ENCODE results near the gene VPS18. TPM values are rescaled to one million over a fixed set of nuclear protein-coding genes. Genes with fewer than 3 reads are reported as not detected.

VPS18 gene
- total and polyA plus RNA-seq, 2 experiments from 2014 or later = 15.8 to 32.7 TPM

- in situ Hi-C loops (cut with MboI) = loop anchor here (10.0 kb wide), 1 partner anchor 257 kb away; no protein-coding TSS in a partner anchor
- H3K4me1 ChIP-seq (ENCODE audit: insufficient read depth) = no peaks in the 10 kb centered on the region
- H3K27me3 ChIP-seq (replicated peaks; ENCODE audit: insufficient read depth) = no peaks in the 10 kb centered on the region
- H3K27ac ChIP-seq = no peak overlapping the region
- no peaks in the 10 kb centered on the region for H3K9me3 ChIP-seq (ENCODE audit: low read depth)
- TF ChIP-seq EZH2phosphoT487 (IDR thresholded peaks at IDR 0.05; ENCODE audit: insufficient read depth, low read depth) = no peak
- no peak for TF ChIP-seq EZH2 (IDR thresholded peaks at IDR 0.05; ENCODE audit: insufficient read depth, poor library complexity, severe bottlenecking)
- no peak for DNase-seq
- 60 to 61% methylated on average over 7 to 11 of the region's 11 CpGs for WGBS, 2 experiments (ENCODE audit: low coverage in 1 of 2, low lambda C conversion rate in 2 of 2, missing lambda C conversion rate in 2 of 2)
- no peak overlapping the region for H2AFZ ChIP-seq
- no peak overlapping the region for H3K9ac ChIP-seq
- H3K36me3 ChIP-seq (ENCODE audit: low read depth) = no peaks in the 10 kb centered on the region
- no peaks in the 10 kb centered on the region for H3K79me2 ChIP-seq (ENCODE audit: insufficient read depth)
- H3K9me2 ChIP-seq (ENCODE audit: insufficient read depth) = no peaks in the 10 kb centered on the region
- H3K4me3 ChIP-seq = no peak overlapping the region
- H3K4me2 ChIP-seq (ENCODE audit: unreplicated experiment) = no peak overlapping the region
- H3F3A ChIP-seq (ENCODE audit: insufficient read depth) = no peaks in the 10 kb centered on the region
- H4K20me1 ChIP-seq (ENCODE audit: insufficient read depth) = no peaks in the 10 kb centered on the region
These were observed 23.3 kb downstream of the VPS18 start for GRCh38 chr15:40917585-40917984.

GRCh38 chr15:40918146-40918798, 24.0 kb downstream of the VPS18 start:
- H3K79me2 ChIP-seq (ENCODE audit: insufficient read depth) = no peaks in the 10 kb centered on the region
- no peak overlapping the region for H2AFZ ChIP-seq
- no peak overlapping the region for H3K9ac ChIP-seq
- DNase-seq = no peak
- no peak overlapping the region for H3K4me3 ChIP-seq
- in situ Hi-C loops (cut with MboI) = loop anchor here (10.0 kb wide), 1 partner anchor 257 kb away; no protein-coding TSS in a partner anchor
- no peak for TF ChIP-seq EZH2 (IDR thresholded peaks at IDR 0.05; ENCODE audit: insufficient read depth, poor library complexity, severe bottlenecking)
- TF ChIP-seq EZH2phosphoT487 (IDR thresholded peaks at IDR 0.05; ENCODE audit: insufficient read depth, low read depth) = no peak
- no peaks in the 10 kb centered on the region for H3K9me2 ChIP-seq (ENCODE audit: insufficient read depth)
- 75 to 79% methylated on average over 14 to 15 of the region's 15 CpGs for WGBS, 2 experiments (ENCODE audit: low coverage in 1 of 2, low lambda C conversion rate in 2 of 2, missing lambda C conversion rate in 2 of 2)
- no peaks in the 10 kb centered on the region for H3K9me3 ChIP-seq (ENCODE audit: low read depth)
- H3K4me2 ChIP-seq (ENCODE audit: unreplicated experiment) = no peak overlapping the region
- H3K4me1 ChIP-seq (ENCODE audit: insufficient read depth) = no peaks in the 10 kb centered on the region
- H3K27ac ChIP-seq = no peak overlapping the region
- no peaks in the 10 kb centered on the region for H3K27me3 ChIP-seq (replicated peaks; ENCODE audit: insufficient read depth)
- H4K20me1 ChIP-seq (ENCODE audit: insufficient read depth) = no peaks in the 10 kb centered on the region
- H3K36me3 ChIP-seq (ENCODE audit: low read depth) = no peaks in the 10 kb centered on the region
- no peaks in the 10 kb centered on the region for H3F3A ChIP-seq (ENCODE audit: insufficient read depth)

- WGBS, 2 experiments (ENCODE audit: low coverage in 1 of 2, low lambda C conversion rate in 2 of 2, missing lambda C conversion rate in 2 of 2) = 79% methylated on average over 15 to 19 of the region's 19 CpGs
- Histone ChIP-seq H3K4me2 (ENCODE audit: unreplicated experiment) (no peak overlapping the region), H3K9me2 (ENCODE audit: insufficient read depth) (no peaks in the 10 kb centered on the region), H3K27ac (no peak overlapping the region), H3K4me3 (no peak overlapping the region), H3K9me3 (ENCODE audit: low read depth) (no peaks in the 10 kb centered on the region), H3K36me3 (ENCODE audit: low read depth) (no peaks in the 10 kb centered on the region), H4K20me1 (ENCODE audit: insufficient read depth) (no peaks in the 10 kb centered on the region), H3K9ac (no peak overlapping the region), H3K4me1 (ENCODE audit: insufficient read depth) (no peaks in the 10 kb centered on the region), H2AFZ (no peak overlapping the region), H3K27me3 (replicated peaks; ENCODE audit: insufficient read depth) (no peaks in the 10 kb centered on the region), H3K79me2 (ENCODE audit: insufficient read depth) (no peaks in the 10 kb centered on the region), H3F3A (ENCODE audit: insufficient read depth) (no peaks in the 10 kb centered on the region)
- no peak for DNase-seq
- in situ Hi-C loops (cut with MboI) = loop anchor here (10.0 kb wide), 1 partner anchor 256 kb away; no protein-coding TSS in a partner anchor
- no peak for TF ChIP-seq EZH2phosphoT487 (IDR thresholded peaks at IDR 0.05; ENCODE audit: insufficient read depth, low read depth)
- TF ChIP-seq EZH2 (IDR thresholded peaks at IDR 0.05; ENCODE audit: insufficient read depth, poor library complexity, severe bottlenecking) = no peak
These were observed 24.6 kb downstream of the VPS18 start for GRCh38 chr15:40918799-40919392.

- no peak for DNase-seq
- no peak overlapping the region for H3K4me3 ChIP-seq
- no peaks in the 10 kb centered on the region for H3K4me1 ChIP-seq (ENCODE audit: insufficient read depth)
- H4K20me1 ChIP-seq (ENCODE audit: insufficient read depth) = no peaks in the 10 kb centered on the region
- no peaks in the 10 kb centered on the region for H3F3A ChIP-seq (ENCODE audit: insufficient read depth)
- no peaks in the 10 kb centered on the region for H3K79me2 ChIP-seq (ENCODE audit: insufficient read depth)
- WGBS, 2 experiments (ENCODE audit: low coverage in 1 of 2, low lambda C conversion rate in 2 of 2, missing lambda C conversion rate in 2 of 2) = 79 to 80% methylated on average over 5 of the region's 5 CpGs
- H3K9me2 ChIP-seq (ENCODE audit: insufficient read depth) = no peaks in the 10 kb centered on the region
- in situ Hi-C loops (cut with MboI) = no loop called here
- no peak overlapping the region for H3K4me2 ChIP-seq (ENCODE audit: unreplicated experiment)
- H2AFZ ChIP-seq = no peak overlapping the region
- peaks cover 8% of the 10 kb centered on the region for H3K27me3 ChIP-seq (replicated peaks; ENCODE audit: insufficient read depth)
- H3K9me3 ChIP-seq (ENCODE audit: low read depth) = no peaks in the 10 kb centered on the region
- TF ChIP-seq EZH2 (IDR thresholded peaks at IDR 0.05; ENCODE audit: insufficient read depth, poor library complexity, severe bottlenecking) (no peak), EZH2phosphoT487 (IDR thresholded peaks at IDR 0.05; ENCODE audit: insufficient read depth, low read depth) (no peak)
- no peak overlapping the region for H3K9ac ChIP-seq
- no peak overlapping the region for H3K27ac ChIP-seq
- no peaks in the 10 kb centered on the region for H3K36me3 ChIP-seq (ENCODE audit: low read depth)
These were observed 27.8 kb downstream of the VPS18 start for GRCh38 chr15:40921949-40922607.

Measured in GM23248 (cell line).